ENCODE measurements around the gene CAMTA1.

Gene CAMTA1

GRCh38 chr1:7558481-7558880, 773.2 kb downstream of the CAMTA1 start:
- TF ChIP-seq, protein P1, sequence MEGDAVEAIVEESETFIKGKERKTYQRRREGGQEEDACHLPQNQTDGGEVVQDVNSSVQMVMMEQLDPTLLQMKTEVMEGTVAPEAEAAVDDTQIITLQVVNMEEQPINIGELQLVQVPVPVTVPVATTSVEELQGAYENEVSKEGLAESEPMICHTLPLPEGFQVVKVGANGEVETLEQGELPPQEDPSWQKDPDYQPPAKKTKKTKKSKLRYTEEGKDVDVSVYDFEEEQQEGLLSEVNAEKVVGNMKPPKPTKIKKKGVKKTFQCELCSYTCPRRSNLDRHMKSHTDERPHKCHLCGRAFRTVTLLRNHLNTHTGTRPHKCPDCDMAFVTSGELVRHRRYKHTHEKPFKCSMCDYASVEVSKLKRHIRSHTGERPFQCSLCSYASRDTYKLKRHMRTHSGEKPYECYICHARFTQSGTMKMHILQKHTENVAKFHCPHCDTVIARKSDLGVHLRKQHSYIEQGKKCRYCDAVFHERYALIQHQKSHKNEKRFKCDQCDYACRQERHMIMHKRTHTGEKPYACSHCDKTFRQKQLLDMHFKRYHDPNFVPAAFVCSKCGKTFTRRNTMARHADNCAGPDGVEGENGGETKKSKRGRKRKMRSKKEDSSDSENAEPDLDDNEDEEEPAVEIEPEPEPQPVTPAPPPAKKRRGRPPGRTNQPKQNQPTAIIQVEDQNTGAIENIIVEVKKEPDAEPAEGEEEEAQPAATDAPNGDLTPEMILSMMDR (conservative IDR thresholded peaks at IDR 0.05; ENCODE audit: control insufficient read depth, insufficient read depth, low read depth, low read length): no peak
- no peak for DNase-seq (ENCODE audit: low read depth)
- H3K4me3 ChIP-seq (ENCODE audit: control insufficient read depth, low read depth, low read length): no peak overlapping the region

GRCh38 chr1:7558921-7559869, 773.9 kb downstream of the CAMTA1 start:
- no peak for DNase-seq (ENCODE audit: low read depth)
- TF ChIP-seq, protein P1 (conservative IDR thresholded peaks at IDR 0.05; ENCODE audit: control insufficient read depth, insufficient read depth, low read depth, low read length): no peak
- no peak overlapping the region for H3K4me3 ChIP-seq (ENCODE audit: control insufficient read depth, low read depth, low read length)

DNA sequence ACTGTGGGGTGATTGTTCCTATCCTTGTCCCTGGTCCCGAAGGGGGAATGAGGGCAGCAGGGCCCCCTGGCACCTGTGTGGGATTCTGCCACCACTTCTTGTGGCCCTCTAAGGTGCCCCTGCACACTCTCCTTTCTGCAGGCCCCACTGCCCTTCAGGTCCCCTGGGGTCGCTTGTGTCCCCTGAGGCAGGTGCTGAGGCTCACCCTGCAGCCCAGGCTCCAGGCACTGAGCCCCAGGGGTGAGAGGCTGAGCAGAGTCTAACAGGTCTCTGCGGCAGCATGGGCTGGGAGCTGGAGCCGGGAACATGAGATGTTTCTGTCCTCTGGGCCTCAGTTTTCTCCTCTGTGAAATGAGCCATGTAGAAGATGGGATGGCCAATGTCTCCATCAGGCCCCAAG, 774.9 kb downstream of the CAMTA1 start:
- DNase-seq (ENCODE audit: low read depth): no peak
- H3K4me3 ChIP-seq (ENCODE audit: control insufficient read depth, low read depth, low read length): no peak overlapping the region
- TF ChIP-seq, protein P1 (conservative IDR thresholded peaks at IDR 0.05; ENCODE audit: control insufficient read depth, insufficient read depth, low read depth, low read length): no peak

- no peak overlapping the region for H3K4me3 ChIP-seq (ENCODE audit: control insufficient read depth, low read depth, low read length)
- no peak for DNase-seq (ENCODE audit: low read depth)
Measured at GRCh38 chr1:7560601-7561181, 775.4 kb downstream of the CAMTA1 start.

GRCh38 chr1:7561331-7561921, 776.2 kb downstream of the CAMTA1 start:
- TF ChIP-seq, protein P1 (conservative IDR thresholded peaks at IDR 0.05; ENCODE audit: control insufficient read depth, insufficient read depth, low read depth, low read length): peak; percentile 26
- no peak overlapping the region for H3K4me3 ChIP-seq (ENCODE audit: control insufficient read depth, low read depth, low read length)
- DNase-seq (ENCODE audit: low read depth): peak; percentile 7

More at GRCh38 chr1:7560601-7561181, 775.4 kb downstream of the CAMTA1 start:
- TF ChIP-seq, protein P1 (conservative IDR thresholded peaks at IDR 0.05; ENCODE audit: control insufficient read depth, insufficient read depth, low read depth, low read length): no peak

DNA sequence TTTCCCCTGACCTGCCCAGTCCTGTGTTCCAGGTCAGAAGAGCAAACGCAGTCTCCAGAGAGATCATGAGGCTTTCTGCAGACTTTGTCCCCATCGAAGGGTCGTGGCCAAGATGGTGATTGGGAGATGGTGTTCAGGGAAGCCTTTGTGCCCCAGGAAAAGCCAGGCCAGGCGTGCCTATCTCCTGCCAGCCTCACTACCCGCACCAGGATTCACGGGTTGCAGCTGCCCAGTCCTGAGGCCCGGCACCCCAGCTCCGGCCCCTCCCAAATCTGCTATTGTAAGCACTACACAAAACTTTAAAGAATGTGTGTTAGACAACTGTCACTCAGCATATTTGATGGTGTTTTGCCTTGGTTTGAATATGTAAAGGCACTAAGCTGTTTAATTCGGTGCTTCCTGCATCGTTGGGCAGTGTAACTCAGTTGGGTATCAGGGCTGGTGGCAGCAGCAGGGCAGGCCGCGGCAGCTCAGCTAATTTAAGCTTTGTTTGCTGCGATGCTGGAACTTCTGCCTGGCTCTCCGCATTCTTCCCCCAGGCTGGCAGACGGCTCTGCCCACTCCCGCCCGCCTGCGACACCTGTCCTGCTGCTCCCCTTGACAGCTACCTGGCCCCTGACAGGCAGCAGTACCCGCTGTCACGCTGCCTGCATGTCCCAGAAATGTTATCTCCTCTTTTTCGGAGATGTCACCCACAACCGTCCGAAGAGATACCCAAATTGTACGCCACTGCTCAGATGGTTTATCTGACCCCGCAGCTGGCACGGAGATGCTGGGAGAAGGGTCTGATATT, 776.9 kb downstream of the CAMTA1 start:
- no peak for DNase-seq (ENCODE audit: low read depth)
- TF ChIP-seq, protein P1 (conservative IDR thresholded peaks at IDR 0.05; ENCODE audit: control insufficient read depth, insufficient read depth, low read depth, low read length): no peak
- H3K4me3 ChIP-seq (ENCODE audit: control insufficient read depth, low read depth, low read length): no peak overlapping the region

All from fibroblast of mammary gland (primary cell).